Sigmoid colon (tissue), 7 donors: ENCODE data around the gene PTPN20. TPM values are rescaled to one million over a fixed set of nuclear protein-coding genes. Genes with fewer than 3 reads are reported as not detected.

ENCODE experiments used
- DNase-seq: peaks from one replicate; pipeline ENCODE4 v3.0.0-alpha.2; 2019
- H3K27ac ChIP-seq, 4 donors: fragments of 200-600 bp; sonication (generic); one replicate each; pipeline ENCODE4 v1.5.1; 2016 to 2019; ENCODE audit warnings: mild to moderate bottlenecking in 1 of 4
- H3K27me3 ChIP-seq, 3 donors: fragments of 200-600 bp; sonication (generic); one replicate each; pipeline ENCODE4 v1.5.1; 2019; ENCODE audit warnings: mild to moderate bottlenecking in 1 of 3
- H3K36me3 ChIP-seq, 4 donors: fragments of 200-600 bp; sonication (generic); one replicate each; pipeline ENCODE4 v1.5.1; 2016 to 2019
- H3K4me1 ChIP-seq, 4 donors: fragments of 200-600 bp; sonication (generic); one replicate each; pipeline ENCODE4 v1.5.1; 2017 to 2019
- H3K4me3 ChIP-seq, 4 donors: fragments of 200-600 bp; sonication (generic); one replicate each; pipeline ENCODE4 v1.5.1; 2017 to 2019; ENCODE audit warnings: mild to moderate bottlenecking in 2 of 4, moderate library complexity in 1 of 4
- H3K9me3 ChIP-seq, 4 donors: fragments of 200-600 bp in 3 of 4; sonication (generic) in 3 of 4; one replicate each; pipeline versions ENCODE4 v1.5.1 to v1.6.1; 2013 to 2019
- CTCF ChIP-seq, 4 experiments: fragments of 450-650 bp in 3 of 4; fragments of 200-600 bp in 1 of 4; IDR thresholded peaks; one replicate each; pipeline ENCODE4 v1.5.1; 2016 to 2019; ENCODE audit warnings: antibody characterized with exemption in 4 of 4, mild to moderate bottlenecking in 3 of 4, moderate library complexity in 2 of 4
- EP300 ChIP-seq, 4 donors: sonication (generic); formaldehyde crosslinking; IDR thresholded peaks; one replicate each; pipeline ENCODE4 v1.6.1; 2017; ENCODE audit warnings: antibody characterized with exemption in 4 of 4
- POLR2A ChIP-seq, 2 donors: fragments of 450-650 bp; IDR thresholded peaks; one replicate each; pipeline ENCODE4 v1.6.1; 2016; ENCODE audit warnings: antibody characterized with exemption in 2 of 2, mild to moderate bottlenecking in 2 of 2, moderate library complexity in 2 of 2
- POLR2AphosphoS5 ChIP-seq, 4 donors: sonication (generic); formaldehyde crosslinking; IDR thresholded peaks; one replicate each; pipeline ENCODE4 v1.6.1; 2017; ENCODE audit warnings: antibody characterized with exemption in 4 of 4
- WGBS, 2 donors: extraction: QIAGEN DNeasy Blood & Tissue Kit; methylation state at CpG; one replicate each; pipeline ENCODE4 v1.1.7; 2013; 5-methylcytosine and 5-hydroxymethylcytosine counted together
- intact Hi-C: fragments of 100-400 bp; cut with DNase I; formaldehyde crosslinking; loops from one replicate; pipeline ENCODE4 v1.15.1; 2023
- polyA plus RNA-seq, 3 donors: library from polyadenylated mRNA; stranded (reverse); fragments of 200-250 nt; gene quantifications; one replicate each; pipeline ENCODE4 v1.2.3, GENCODE V29; 2013
- total RNA-seq, 4 donors: library from RNA; depleted of rRNA; stranded (reverse); fragments of >200 nt; gene quantifications; one replicate each; pipeline ENCODE4 v1.1.0, GENCODE V29; 2016
- donor health status: healthy with polysubstance abuse.
- donor health status: Bipolar disorder and iron deficiency.
- donor health status: healthy.

The PTPN20 gene
- total and polyA plus RNA-seq, 7 donors, result 0.50 to 3.0 (median 1.4) TPM; not detected in 1

- intact Hi-C loops, result no loop called here
- 87% methylated on average over 6 of the region's 6 CpGs for WGBS, 2 donors
- no peak for DNase-seq
- Histone ChIP-seq H3K36me3 (no peaks in the 10 kb centered on the region), H3K4me1 (no peaks in the 10 kb centered on the region), H3K27me3 (no peaks in the 10 kb centered on the region), H3K9me3 (no peaks in the 10 kb centered on the region), H3K27ac (no peak overlapping the region), H3K4me3 (no peak overlapping the region)
- TF ChIP-seq POLR2A (IDR thresholded peaks at IDR 0.05), result no peak
- no peak for TF ChIP-seq POLR2AphosphoS5 (IDR thresholded peaks at IDR 0.05)
- no peak for TF ChIP-seq CTCF (IDR thresholded peaks at IDR 0.05)
- no peak for TF ChIP-seq EP300 (IDR thresholded peaks at IDR 0.05)
Observed at GRCh38 chr10:47049056-47049851, 138.0 kb downstream of the PTPN20 start.

GRCh38 chr10:47049906-47050305, 138.7 kb downstream of the PTPN20 start:
- WGBS, 2 donors, result 89% methylated on average over 6 of the region's 6 CpGs
- Histone ChIP-seq H3K36me3 (no peaks in the 10 kb centered on the region), H3K27ac (no peak overlapping the region), H3K4me1 (no peaks in the 10 kb centered on the region), H3K27me3 (no peaks in the 10 kb centered on the region), H3K9me3 (no peaks in the 10 kb centered on the region), H3K4me3 (no peak overlapping the region)
- TF ChIP-seq EP300 (IDR thresholded peaks at IDR 0.05) (no peak), POLR2AphosphoS5 (IDR thresholded peaks at IDR 0.05) (no peak), POLR2A (IDR thresholded peaks at IDR 0.05) (no peak), CTCF (IDR thresholded peaks at IDR 0.05) (no peak)
- intact Hi-C loops, result no loop called here
- no peak for DNase-seq

GRCh38 chr10:47050618-47051455, 139.6 kb downstream of the PTPN20 start:
- H3K27ac ChIP-seq, result no peak overlapping the region
- no peak for DNase-seq

GRCh38 chr10:47051741-47052238, 140.6 kb downstream of the PTPN20 start:
- Histone ChIP-seq H3K4me1 (no peaks in the 10 kb centered on the region), H3K36me3 (no peaks in the 10 kb centered on the region), H3K27ac (no peak overlapping the region), H3K27me3 (no peaks in the 10 kb centered on the region), H3K4me3 (no peak overlapping the region), H3K9me3 (no peaks in the 10 kb centered on the region)
- TF ChIP-seq EP300 (IDR thresholded peaks at IDR 0.05) (no peak), POLR2AphosphoS5 (IDR thresholded peaks at IDR 0.05) (no peak), CTCF (IDR thresholded peaks at IDR 0.05) (no peak), POLR2A (IDR thresholded peaks at IDR 0.05) (no peak)
- intact Hi-C loops, result no loop called here
- no peak for DNase-seq
- WGBS, 2 donors, result 71 to 90% methylated on average over 5 of the region's 5 CpGs

More at GRCh38 chr10:47050618-47051455, 139.6 kb downstream of the PTPN20 start:
- no peaks in the 10 kb centered on the region for H3K36me3 ChIP-seq
- no peaks in the 10 kb centered on the region for H3K4me1 ChIP-seq
- 85 to 91% methylated on average over 16 of the region's 16 CpGs for WGBS, 2 donors
- H3K9me3 ChIP-seq, result no peaks in the 10 kb centered on the region
- no peaks in the 10 kb centered on the region for H3K27me3 ChIP-seq
- H3K4me3 ChIP-seq, result no peak overlapping the region
- no peak for TF ChIP-seq CTCF (IDR thresholded peaks at IDR 0.05)
- TF ChIP-seq POLR2A (IDR thresholded peaks at IDR 0.05), result no peak
- TF ChIP-seq EP300 (IDR thresholded peaks at IDR 0.05), result no peak
- no peak for TF ChIP-seq POLR2AphosphoS5 (IDR thresholded peaks at IDR 0.05)
- intact Hi-C loops, result no loop called here
